NCI-H187 (cell line): ENCODE data around the gene NEU2.
"Not testable (repeated sequence)": the region's sequence is repeated elsewhere in the genome, so short reads cannot be mapped to it uniquely, and the experiment has no call there.

Experiments
- DNase-seq, 2 experiments: peaks; one replicate each; lab custom pipeline; 2025; lab: John Stamatoyannopoulos, UW

The NEU2 gene

GRCh38 chr2:233056961-233057605, 24.6 kb downstream of the NEU2 start:
- no peak for DNase-seq

DNA sequence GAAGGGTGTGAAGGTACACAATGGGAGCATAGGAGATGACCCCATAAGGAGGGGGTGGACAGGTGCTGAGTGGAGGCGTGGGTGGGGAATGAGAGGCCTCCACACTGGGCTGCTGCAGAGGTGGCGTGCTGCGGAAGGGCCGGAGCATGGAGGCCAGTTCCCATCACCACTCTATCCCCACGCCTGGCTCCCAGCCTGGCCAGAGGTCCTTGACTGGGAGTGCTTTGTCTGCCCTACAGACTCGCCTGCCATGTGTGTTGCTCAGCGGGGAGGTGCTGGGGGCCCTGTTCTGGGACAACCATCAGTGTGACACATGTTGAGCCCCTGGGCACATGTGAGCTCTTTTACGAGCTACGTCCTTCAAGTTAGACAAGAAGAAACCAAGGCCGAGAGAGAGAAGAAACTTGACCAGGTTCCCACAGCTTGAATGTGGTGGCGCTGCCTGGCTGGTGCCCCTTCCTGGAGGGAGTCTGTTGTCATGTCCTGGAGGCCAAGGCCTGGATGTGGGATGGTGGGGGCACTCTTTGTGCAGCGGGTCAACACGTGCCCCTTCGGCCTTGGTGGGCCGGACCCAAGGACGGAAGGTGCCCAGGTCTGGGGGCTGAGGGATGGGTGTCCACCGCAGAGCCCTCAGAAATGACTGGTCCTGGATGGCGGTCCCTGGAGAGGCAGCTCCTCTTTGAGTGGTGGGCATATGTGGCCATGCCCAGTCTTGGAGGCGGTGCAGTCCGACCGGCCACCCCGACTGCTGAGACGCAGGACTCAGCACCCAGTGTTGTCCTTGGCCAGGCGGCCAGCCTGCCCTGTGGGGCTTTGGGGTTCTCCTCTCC, 26.5 kb downstream of the NEU2 start:
- DNase-seq = no peak

DNA sequence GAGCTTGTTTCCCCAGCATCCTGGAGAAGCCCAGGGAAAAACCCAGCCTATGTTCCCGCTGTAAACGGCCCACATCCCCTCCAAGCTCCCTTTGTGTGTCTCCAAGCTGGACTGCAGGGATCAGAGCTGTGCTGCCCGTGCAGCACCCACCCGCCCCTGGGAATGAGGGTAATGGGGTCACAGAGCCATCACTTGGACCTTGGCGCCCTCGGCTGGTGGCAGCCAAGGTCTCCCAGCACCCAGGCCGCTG, 27.0 kb downstream of the NEU2 start:
- DNase-seq = no peak

DNA sequence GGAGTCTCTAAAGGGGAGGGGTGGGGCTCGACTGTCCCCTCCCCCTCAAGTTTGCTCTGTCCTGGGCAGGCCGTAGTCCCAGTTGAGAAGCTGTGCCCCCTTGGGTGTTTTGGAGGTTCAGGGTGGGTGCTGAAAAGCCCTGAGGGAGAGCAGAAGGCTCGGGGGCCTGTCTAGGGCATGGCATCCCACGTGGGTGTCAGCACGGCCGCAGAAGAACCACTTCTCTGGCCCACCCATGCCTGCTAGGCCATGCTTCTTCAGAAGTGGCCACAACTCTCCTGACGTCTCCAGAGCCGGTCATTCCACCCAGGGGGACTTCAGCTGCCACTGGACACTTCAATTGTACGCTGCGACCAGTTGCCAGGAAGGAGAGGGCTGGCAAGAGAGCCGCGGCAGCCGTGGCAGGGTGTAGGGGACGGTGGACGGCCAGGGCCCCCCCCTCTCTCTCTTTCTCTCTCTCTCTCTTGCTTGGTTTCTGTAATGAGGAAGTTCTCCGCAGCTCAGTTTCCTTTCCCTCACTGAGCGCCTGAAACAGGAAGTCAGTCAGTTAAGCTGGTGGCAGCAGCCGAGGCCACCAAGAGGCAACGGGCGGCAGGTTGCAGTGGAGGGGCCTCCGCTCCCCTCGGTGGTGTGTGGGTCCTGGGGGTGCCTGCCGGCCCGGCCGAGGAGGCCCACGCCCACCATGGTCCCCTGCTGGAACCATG, 27.5 kb downstream of the NEU2 start, which contains the start of gene INPP5D:
Gene INPP5D (plus strand): TSS at position 546 of the 704 bp plus-strand sequence. CDS start 137 bp downstream, at position 683.
- no peak for DNase-seq

DNA sequence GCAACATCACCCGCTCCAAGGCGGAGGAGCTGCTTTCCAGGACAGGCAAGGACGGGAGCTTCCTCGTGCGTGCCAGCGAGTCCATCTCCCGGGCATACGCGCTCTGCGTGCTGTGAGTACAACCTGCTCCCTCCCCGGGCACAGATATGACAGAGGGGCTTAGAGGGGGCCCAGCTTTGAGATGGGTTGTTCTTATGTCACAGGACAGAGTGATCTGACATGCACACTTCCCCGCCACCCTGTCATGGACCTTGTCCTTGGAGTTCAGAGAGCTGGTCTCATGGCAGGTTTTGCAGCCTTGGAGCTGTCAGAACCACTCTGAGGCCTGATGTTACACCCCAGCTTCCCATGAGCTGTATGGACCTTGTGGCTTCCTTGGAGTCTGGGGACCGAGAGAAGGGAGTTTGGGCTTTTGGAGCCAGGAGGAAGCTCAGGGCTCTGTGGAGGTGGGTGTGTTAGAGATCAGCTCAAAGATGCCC, 28.1 kb downstream of the NEU2 start:
- no peak for DNase-seq

- DNase-seq = no peak
Observed at GRCh38 chr2:233060980-233061590, 28.6 kb downstream of the NEU2 start.

DNA sequence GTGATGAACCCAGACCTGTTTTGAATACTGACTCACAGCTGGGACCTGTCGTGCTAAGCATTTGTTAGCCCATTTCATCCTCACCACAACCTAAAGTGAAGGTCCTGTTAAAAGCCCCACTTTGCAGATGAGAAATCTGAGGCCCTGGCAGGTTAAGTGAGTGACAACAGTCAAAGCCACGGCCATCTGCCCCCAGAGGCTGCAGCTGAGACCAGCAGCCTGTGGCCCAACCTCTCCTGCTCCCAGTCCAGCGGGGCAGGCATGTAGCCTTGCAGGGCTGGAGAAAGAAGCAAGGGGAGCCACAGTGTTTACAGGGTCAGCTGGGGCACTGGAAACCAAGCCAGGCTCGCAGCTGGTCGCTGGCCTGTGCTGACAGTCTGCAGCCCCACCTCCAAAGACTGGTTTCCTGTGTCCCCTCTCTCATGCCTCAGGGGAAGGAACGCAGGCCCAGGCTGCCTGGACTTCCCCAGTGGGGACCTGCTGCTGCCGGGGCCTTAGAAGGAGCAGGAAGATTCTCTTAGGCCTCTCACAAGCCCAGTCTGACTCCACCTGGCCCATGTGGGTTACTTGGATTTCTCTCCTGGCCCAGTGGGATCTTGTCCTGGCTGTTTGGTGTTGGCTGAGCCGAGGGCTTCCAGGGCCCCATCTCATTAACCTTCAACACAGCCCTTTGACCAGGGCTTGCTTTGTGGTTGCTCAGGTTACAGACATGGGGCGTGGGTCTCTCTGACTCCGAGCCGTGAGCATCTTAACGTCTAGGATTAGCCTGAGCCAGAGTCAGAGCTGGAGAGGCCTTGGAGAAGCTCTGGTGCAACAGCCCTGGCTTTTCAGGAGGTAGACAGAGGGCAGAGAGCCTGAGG, 29.3 kb downstream of the NEU2 start:
- no peak for DNase-seq

- no peak for DNase-seq
Observed at GRCh38 chr2:233062451-233062850, 30.0 kb downstream of the NEU2 start.

GRCh38 chr2:233062946-233063268, 30.4 kb downstream of the NEU2 start:
- no peak for DNase-seq

- DNase-seq = no peak
Observed at GRCh38 chr2:233063269-233063975, 30.9 kb downstream of the NEU2 start.

DNA sequence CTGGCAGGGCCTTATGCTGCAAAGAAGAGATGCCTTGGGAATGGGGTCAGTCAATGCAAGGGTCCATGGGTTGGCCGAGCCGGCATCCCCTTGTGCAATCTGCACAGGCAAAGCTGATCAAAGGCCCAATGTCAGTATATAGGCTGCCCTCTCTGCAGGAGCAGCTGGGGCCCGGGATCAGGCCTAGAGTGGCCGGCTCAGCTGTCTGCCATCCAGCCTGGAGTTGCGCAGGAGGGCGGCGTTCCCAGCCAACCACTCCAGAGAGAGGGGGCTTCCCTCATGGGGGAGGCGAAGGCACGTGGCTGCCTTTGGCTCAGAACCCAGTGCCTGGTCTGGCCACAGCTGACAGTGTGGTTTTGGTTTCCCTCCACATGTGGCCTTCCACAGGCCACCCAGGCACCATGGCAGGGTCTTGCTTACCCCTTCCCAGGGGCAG, 31.5 kb downstream of the NEU2 start:
- DNase-seq = no peak

DNA sequence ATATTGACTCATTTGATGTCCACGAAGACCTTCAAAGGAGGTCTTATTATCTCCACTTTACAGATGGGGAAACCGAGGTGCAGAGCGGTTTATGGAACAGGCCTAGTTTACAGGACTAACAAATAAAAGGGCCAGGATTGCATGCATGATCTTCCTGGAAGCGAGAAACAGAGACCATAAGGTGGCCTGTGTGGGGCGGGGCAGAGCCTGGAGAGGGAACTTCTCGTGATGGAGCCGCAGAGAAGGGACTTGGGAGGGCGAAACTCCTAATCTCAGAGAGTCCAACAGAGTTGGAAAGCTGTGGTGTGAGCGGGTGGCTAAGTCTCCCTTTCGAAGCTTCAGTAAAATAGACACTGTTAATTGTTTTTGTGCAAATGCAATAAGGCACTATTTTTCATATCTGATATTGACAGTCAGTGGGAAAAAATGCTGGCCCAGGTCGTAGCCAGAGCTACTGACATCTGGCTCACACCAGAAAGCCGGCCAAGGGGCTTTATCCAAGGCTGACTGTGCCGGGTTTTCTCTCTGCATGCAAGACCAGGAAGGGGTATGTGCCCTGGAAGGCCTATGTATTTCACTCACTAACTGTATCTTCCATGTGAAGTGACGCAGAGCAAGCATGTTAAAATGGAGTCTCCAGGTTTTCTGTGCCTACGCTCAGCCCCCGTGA, 32.2 kb downstream of the NEU2 start:
- DNase-seq = no peak

DNA sequence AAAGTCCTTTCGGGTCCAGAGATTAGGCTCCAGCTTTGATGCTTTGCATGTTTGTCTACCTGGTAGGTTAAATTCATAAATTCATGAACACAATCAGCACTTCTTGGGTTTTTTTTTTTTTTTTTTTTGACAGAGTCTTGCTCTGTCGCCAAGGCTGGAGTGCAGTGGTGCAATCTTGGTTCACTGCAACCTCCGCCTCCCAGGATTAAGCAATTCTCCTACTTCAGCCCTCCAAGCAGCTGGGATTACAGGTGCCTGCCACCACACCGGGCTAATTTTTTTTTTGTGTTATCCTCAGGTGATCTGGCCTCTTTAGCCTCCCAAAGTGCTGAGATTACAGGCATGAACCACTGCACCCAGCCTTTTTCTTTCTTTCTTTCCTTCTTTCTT, 32.7 kb downstream of the NEU2 start:
- DNase-seq = not testable (repeated sequence)

- no peak for DNase-seq
Observed at GRCh38 chr2:233065954-233066470, 33.5 kb downstream of the NEU2 start.

DNA sequence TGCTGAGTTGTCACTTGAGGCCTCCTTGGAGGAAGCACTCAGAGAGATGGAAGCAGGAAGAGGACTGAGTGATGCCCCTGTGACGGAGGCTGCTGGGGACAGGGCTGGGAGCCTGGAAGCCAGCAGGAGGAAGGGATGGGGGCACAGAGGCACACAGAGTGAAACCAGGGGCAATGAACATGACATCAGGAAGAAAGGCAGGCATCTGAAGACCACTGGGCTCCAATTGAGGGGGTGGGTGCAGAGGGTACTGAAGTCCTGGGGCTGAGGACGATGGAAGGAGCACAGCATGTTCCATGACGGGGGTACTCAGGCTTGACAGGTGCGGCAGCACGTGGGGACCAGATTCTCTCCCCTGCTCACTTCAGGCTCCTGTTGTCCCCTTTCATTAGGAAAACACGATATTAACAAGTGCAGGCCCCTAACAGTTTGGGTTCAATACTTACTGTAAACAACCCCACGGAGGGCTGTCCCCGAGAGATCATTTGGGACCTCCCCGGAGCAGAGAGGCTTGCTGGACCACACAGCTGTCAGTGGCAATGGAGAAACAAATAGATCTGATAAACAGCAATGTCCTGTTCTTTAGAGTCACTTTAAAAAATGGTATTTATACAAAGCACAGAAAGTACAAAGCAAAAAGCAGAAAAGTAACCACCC, 36.4 kb downstream of the NEU2 start:
- no peak for DNase-seq

DNA sequence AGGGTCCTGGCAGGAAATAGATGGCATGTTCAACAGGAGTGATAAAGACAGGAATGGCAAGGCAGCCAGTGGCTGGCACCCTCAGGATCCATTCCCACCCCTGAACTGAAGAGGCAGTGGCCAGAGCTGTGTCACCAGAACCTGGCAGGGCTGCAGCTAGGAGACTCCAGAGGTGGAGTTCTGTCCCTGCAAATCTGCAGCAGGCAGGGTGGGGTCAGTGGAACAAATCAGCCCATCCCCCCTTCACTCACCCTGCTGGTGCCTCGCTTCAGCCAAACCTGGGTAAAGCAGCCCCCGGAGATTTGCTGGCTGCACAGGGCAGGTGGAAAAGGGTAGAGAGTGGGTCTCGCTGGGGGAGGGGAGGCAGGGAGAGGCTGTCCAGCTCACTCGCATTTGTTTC, 40.4 kb downstream of the NEU2 start:
- no peak for DNase-seq

DNA sequence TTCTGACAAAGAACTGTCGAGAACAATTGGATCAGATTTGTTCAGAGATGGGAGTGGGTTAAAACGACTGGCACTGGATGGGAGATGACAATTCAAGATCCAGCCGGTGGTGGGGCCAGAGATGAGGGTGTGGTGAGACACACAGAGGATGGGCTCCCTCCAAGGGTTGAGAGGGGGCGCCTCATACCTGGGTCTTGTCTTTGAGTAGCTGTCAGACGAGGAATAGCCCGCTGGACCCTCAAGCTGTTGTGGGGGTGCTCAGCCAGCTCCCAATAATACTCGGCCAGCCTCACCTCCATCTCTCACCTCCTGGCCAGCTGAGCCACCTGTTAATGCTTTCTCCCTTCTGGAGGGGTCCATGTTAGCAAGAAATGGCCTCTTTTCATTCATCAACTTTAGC, 41.6 kb downstream of the NEU2 start:
- DNase-seq = no peak

DNA sequence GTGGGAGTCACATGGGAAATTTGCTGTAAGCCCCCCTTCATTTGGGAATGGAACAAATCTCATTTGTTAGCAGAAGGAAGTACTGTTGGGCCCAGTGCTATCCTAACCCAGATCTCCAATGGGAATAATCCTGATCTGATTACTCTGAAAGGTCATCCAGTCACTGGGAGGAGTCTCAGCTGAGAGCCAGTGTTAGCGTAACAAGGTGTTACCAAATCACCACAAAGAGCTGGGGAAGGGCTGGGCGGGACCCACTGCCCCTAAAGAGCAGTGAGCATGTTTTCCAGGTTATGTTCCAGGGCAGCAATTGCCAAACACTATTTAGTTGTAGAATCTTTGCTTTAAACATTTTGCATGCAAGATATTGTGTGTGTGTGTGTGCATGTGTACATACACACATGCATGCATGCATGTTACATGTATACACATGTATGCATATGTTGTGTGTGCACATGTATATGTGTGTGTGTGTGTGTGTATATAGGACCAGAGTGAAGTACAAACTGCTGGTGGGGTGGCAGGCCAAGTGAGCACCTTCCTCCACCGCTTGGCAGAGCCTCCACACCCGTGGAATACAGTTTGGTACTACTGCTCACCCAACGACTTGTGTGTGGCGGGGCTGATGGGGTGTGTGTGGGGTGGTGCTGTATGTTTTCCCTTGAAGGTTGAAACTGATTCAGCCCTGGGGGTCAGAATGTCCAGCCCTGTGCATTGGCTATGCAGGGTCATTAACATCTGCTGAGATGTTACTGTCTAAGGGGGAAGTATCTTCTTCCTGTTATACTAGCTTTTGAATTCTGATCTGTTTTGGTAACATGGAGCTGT, 42.9 kb downstream of the NEU2 start:
- no peak for DNase-seq

- DNase-seq = no peak
Observed at GRCh38 chr2:233075966-233076339, 43.5 kb downstream of the NEU2 start.
